Stimulated activated memory B cell treated with anti-CD40 and anti-IgM and Interleukin-4, amounts not matched to agents 10 μg/mL and 1 μg/mL and 100 μg/mL, for 72 hours (primary cell): Measurements from ENCODE around the gene NOL12.
A peak's percentile ranks its signal among the peaks of the same experiment; 100 is the strongest.
"Not testable (repeated sequence)": the region's sequence is repeated elsewhere in the genome, so short reads cannot be mapped to it uniquely, and the experiment has no call there.

Experiments used
- ATAC-seq: fragments of 150-1000 bp; cut with Tn5 transposase; 2 replicates; pipeline ENCODE4 v1.10.0; 2021
- H3K27ac Mint-ChIP-seq: one replicate; pipeline ENCODE4 v1.8.0; 2022; ENCODE audit warnings: mild to moderate bottlenecking, mixed read lengths
- H3K27me3 Mint-ChIP-seq: one replicate; pipeline ENCODE4 v1.8.0; 2022; ENCODE audit warnings: mixed read lengths
- H3K36me3 Mint-ChIP-seq: one replicate; pipeline ENCODE4 v1.8.0; 2022; ENCODE audit warnings: mixed read lengths
- H3K4me1 Mint-ChIP-seq: one replicate; pipeline ENCODE4 v1.8.0; 2022; ENCODE audit warnings: mixed read lengths
- H3K4me3 Mint-ChIP-seq: one replicate; pipeline ENCODE4 v1.8.0; 2022; ENCODE audit warnings: mild to moderate bottlenecking, moderate library complexity, mixed read lengths
- H3K9me3 Mint-ChIP-seq: one replicate; pipeline ENCODE4 v1.8.0; 2022; ENCODE audit warnings: mixed read lengths

The NOL12 gene

DNA sequence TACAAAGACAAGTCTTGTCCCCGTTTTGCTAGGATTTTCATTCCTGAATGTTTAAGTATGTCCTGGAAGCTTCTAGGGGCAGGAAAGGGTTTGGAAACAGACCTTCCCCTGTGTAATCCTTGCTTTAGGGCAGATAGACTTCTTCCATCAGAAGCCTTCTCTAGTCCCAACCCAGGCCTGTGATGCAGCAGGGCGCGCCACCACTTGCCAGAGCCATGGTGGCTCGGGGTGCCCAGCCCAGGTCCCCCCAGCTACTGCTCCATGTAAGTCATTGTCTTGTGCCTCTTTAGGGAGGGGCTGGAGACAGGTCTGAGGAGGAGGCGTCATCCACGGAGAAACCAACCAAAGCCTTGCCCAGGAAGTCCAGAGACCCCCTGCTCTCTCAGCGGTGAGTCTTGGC, 4.3 kb downstream of the NOL12 start:
- Mint-ChIP-seq H3K27ac (no peak overlapping the region), H3K36me3 (peaks cover 52% of the 10 kb centered on the region), H3K27me3 (no peaks in the 10 kb centered on the region), H3K4me3 (no peak overlapping the region), H3K9me3 (no peaks in the 10 kb centered on the region), H3K4me1 (peaks cover 28% of the 10 kb centered on the region)
- no peak for ATAC-seq

- H3K27me3 Mint-ChIP-seq, result no peaks in the 10 kb centered on the region
- no peak overlapping the region for H3K4me3 Mint-ChIP-seq
- peaks cover 58% of the 10 kb centered on the region for H3K36me3 Mint-ChIP-seq
- H3K4me1 Mint-ChIP-seq, result peaks cover 28% of the 10 kb centered on the region
- no peak overlapping the region for H3K27ac Mint-ChIP-seq
- no peak for ATAC-seq
- no peaks in the 10 kb centered on the region for H3K9me3 Mint-ChIP-seq
Observed at GRCh38 chr22:37690901-37691504, 4.9 kb downstream of the NOL12 start.

DNA sequence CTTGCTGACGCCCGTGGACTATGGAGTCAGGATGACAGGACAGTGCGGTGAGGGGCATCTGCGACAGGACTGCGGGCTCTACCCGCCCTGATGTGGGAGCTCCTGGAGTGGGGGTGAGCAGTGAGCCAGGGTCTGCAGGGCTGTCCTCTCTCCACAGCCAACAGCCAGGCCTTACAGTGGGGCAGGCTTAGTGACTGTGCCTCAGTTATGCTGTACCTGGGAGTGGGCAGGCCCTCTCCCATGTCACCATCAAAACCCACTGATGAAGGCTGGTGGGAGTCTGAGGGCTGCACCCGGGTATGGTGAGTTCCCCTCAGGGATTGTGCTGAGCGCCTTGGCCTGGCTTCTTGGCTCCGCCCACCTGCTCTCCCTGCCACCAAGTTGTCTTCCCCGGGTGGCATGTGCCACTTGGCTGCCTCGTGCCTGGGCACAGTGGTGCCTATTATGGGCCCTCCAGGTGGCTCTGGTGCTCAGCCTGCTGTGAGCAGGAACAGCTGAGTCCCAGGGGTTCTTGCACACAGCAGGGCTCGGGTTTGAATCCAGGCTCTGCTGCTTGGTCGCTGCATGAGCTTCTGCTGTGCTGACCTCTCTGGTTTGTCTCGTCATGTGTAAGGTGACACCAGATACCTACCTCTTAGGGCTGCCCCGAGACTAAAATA, 6.6 kb downstream of the NOL12 start:
- H3K9me3 Mint-ChIP-seq, result no peaks in the 10 kb centered on the region

GRCh38 chr22:37694131-37694530, 8.0 kb downstream of the NOL12 start:
- peaks cover 19% of the 10 kb centered on the region for H3K4me1 Mint-ChIP-seq
- H3K4me3 Mint-ChIP-seq, ATAC-seq, H3K9me3 Mint-ChIP-seq, H3K27me3 Mint-ChIP-seq, H3K27ac Mint-ChIP-seq: not testable (repeated sequence)
- peaks cover 47% of the 10 kb centered on the region for H3K36me3 Mint-ChIP-seq

More for the DNA sequence above, 6.6 kb downstream of the NOL12 start:
- Mint-ChIP-seq H3K27ac (no peak overlapping the region), H3K27me3 (no peaks in the 10 kb centered on the region), H3K4me1 (peaks cover 26% of the 10 kb centered on the region), H3K36me3 (peaks cover 58% of the 10 kb centered on the region), H3K4me3 (no peak overlapping the region)
- ATAC-seq, result no peak

DNA sequence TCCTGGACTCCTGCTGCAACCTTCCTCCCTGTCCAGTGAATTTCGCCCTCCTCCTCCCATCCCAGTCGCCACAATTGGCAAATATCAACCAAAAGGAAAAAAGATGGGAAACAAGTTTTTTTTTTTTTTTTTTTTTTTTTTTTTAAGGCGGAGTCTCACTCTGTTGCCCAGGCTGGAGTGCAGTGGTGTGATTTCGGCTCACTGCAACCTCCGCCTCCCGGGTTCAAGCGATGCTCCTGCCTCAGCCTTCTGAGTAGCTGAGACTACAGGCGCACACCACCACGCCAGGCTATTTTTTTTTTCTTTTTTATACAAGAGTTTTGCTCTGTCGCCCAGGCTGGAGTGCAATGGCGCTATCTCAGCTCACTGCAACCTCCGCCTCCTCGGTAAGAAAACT, 10.1 kb downstream of the NOL12 start:
- Mint-ChIP-seq H3K4me1 (peaks cover 19% of the 10 kb centered on the region), H3K36me3 (peaks cover 37% of the 10 kb centered on the region)
- ATAC-seq, H3K27ac Mint-ChIP-seq, H3K27me3 Mint-ChIP-seq, H3K9me3 Mint-ChIP-seq, H3K4me3 Mint-ChIP-seq: not testable (repeated sequence)

DNA sequence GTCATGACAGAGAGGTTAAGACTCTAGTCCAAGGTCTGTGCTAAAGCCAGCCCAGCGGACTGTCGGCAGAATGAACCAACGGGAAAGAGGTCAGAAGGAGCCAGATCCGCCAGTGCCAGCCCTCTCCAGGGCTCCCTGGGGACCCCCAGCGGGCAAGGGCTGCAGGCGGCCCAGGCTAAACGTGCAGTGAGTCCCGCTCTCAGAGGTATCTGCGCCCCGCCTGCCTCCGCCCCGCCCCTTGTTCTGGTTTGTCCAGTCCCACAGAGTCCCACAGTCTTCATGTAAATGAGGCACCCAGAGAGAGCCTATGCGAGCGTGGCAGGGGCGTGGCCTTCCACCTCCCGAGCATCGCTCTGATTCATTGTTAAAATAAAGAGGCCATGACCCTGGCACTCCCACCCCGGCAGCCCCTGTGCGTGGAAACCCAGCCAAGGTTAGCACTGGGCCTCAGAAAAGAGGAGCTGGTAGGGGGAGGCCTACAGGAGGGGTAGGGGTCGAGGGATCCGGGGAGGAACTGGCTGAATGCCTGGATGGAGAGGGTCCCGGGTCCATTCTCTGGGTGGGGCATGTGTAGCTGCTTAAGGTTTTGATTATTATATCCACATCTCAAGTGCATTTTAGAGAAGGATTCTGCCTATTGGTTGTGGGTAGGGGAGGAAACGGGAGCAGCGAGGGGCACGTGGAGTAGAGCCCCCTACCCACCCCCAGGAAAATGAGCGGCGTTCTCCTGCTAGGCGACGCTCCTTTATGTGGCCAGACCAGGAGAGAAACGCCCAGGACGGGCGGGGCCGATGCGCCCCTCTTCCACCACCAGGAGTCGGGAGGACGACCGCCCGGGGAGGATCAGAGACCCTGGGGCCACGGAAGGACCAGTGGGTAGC, 10.8 kb downstream of the NOL12 start, which contains the start of gene TRIOBP:
Gene TRIOBP, plus strand, starts transcription at position 392 of the 881 bp plus-strand sequence. CDS start 4,318 bp downstream, outside the sequence.
- Mint-ChIP-seq H3K27ac (no peak within 1 kb of the TSS), H3K9me3 (no peaks in the 10 kb centered on the region), H3K4me1 (peaks cover 19% of the 10 kb centered on the region), H3K27me3 (no peaks in the 10 kb centered on the region), H3K4me3 (no peak within 1 kb of the TSS), H3K36me3 (peaks cover 31% of the 10 kb centered on the region)
- peak; percentile 94 for ATAC-seq

- ATAC-seq, result no peak
- peaks cover 25% of the 10 kb centered on the region for H3K36me3 Mint-ChIP-seq
- H3K4me3 Mint-ChIP-seq, result no peak overlapping the region
- peaks cover 19% of the 10 kb centered on the region for H3K4me1 Mint-ChIP-seq
- H3K27ac Mint-ChIP-seq, result no peak overlapping the region
- no peaks in the 10 kb centered on the region for H3K9me3 Mint-ChIP-seq
- H3K27me3 Mint-ChIP-seq, result no peaks in the 10 kb centered on the region
Observed at GRCh38 chr22:37697538-37697835, 11.3 kb downstream of the NOL12 start.

GRCh38 chr22:37701141-37701786, 15.1 kb downstream of the NOL12 start:
- no peak overlapping the region for H3K4me3 Mint-ChIP-seq
- H3K36me3 Mint-ChIP-seq, result peaks cover 23% of the 10 kb centered on the region
- no peak for ATAC-seq
- peaks cover 9% of the 10 kb centered on the region for H3K4me1 Mint-ChIP-seq
- no peak overlapping the region for H3K27ac Mint-ChIP-seq
- no peaks in the 10 kb centered on the region for H3K27me3 Mint-ChIP-seq
- H3K9me3 Mint-ChIP-seq, result no peaks in the 10 kb centered on the region

GRCh38 chr22:37703906-37704305, 17.8 kb downstream of the NOL12 start:
- H3K36me3 Mint-ChIP-seq, result peaks cover 23% of the 10 kb centered on the region
- H3K27ac Mint-ChIP-seq, result no peak overlapping the region
- no peaks in the 10 kb centered on the region for H3K27me3 Mint-ChIP-seq
- H3K4me1 Mint-ChIP-seq, result no peaks in the 10 kb centered on the region
- H3K4me3 Mint-ChIP-seq, result no peak overlapping the region
- ATAC-seq, result no peak
- no peaks in the 10 kb centered on the region for H3K9me3 Mint-ChIP-seq

- Mint-ChIP-seq H3K4me3 (no peak overlapping the region), H3K36me3 (peaks cover 24% of the 10 kb centered on the region), H3K27me3 (no peaks in the 10 kb centered on the region), H3K4me1 (no peaks in the 10 kb centered on the region), H3K27ac (no peak overlapping the region), H3K9me3 (no peaks in the 10 kb centered on the region)
- ATAC-seq, result no peak
Observed at GRCh38 chr22:37704645-37705044, 18.5 kb downstream of the NOL12 start.

GRCh38 chr22:37705205-37705604, 19.1 kb downstream of the NOL12 start:
- Mint-ChIP-seq H3K9me3 (no peaks in the 10 kb centered on the region), H3K4me1 (no peaks in the 10 kb centered on the region), H3K27me3 (no peaks in the 10 kb centered on the region), H3K27ac (no peak overlapping the region), H3K4me3 (no peak overlapping the region), H3K36me3 (peaks cover 29% of the 10 kb centered on the region)
- ATAC-seq, result no peak

- H3K36me3 Mint-ChIP-seq, result peaks cover 33% of the 10 kb centered on the region
- no peaks in the 10 kb centered on the region for H3K27me3 Mint-ChIP-seq
- no peak for ATAC-seq
- H3K4me1 Mint-ChIP-seq, result peaks cover 6% of the 10 kb centered on the region
- H3K27ac Mint-ChIP-seq, result no peak overlapping the region
- H3K4me3 Mint-ChIP-seq, result no peak overlapping the region
- H3K9me3 Mint-ChIP-seq, result no peaks in the 10 kb centered on the region
Observed at GRCh38 chr22:37708580-37709444, 22.7 kb downstream of the NOL12 start.

- Mint-ChIP-seq H3K27ac (no peak overlapping the region), H3K27me3 (no peaks in the 10 kb centered on the region), H3K4me3 (no peak overlapping the region), H3K9me3 (no peaks in the 10 kb centered on the region), H3K4me1 (peaks cover 7% of the 10 kb centered on the region), H3K36me3 (peaks cover 28% of the 10 kb centered on the region)
- no peak for ATAC-seq
Observed at GRCh38 chr22:37709445-37709765, 23.3 kb downstream of the NOL12 start.

DNA sequence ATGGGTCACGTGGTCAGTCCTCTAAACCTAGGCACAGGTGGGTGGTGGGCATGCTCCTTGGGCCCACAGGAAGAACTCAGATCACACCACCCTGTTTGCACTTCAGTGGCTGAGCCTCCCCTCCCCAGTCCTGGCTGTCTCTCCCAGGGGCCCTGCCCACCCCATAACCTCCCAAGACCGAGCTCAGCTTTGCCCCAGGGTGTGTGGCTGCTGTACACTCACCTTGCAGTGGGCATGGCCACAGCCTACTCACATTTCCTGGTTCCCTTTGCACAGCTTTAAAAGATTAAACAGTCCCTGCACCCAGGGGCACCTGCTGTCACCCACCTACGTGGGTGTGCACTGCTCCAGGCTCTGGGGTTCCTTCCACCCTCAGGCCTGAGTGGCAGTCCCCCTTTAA, 24.5 kb downstream of the NOL12 start:
- Mint-ChIP-seq H3K9me3 (no peaks in the 10 kb centered on the region), H3K4me3 (no peak overlapping the region), H3K36me3 (peaks cover 20% of the 10 kb centered on the region), H3K4me1 (peaks cover 7% of the 10 kb centered on the region), H3K27ac (no peak overlapping the region), H3K27me3 (no peaks in the 10 kb centered on the region)
- ATAC-seq, result no peak

GRCh38 chr22:37711490-37711889, 25.3 kb downstream of the NOL12 start:
- H3K9me3 Mint-ChIP-seq, result no peaks in the 10 kb centered on the region
- ATAC-seq, result no peak
- H3K27ac Mint-ChIP-seq, result no peak overlapping the region
- peaks cover 7% of the 10 kb centered on the region for H3K4me1 Mint-ChIP-seq
- H3K4me3 Mint-ChIP-seq, result no peak overlapping the region
- no peaks in the 10 kb centered on the region for H3K27me3 Mint-ChIP-seq
- H3K36me3 Mint-ChIP-seq, result peaks cover 16% of the 10 kb centered on the region
